22Rv1 (cell line): Measurements from ENCODE around the gene CCDC97.

Experiments
- CTCF ChIP-seq: fragments of 450-650 bp; IDR thresholded peaks from 2 replicates; pipeline ENCODE4 v1.5.1; 2017; ENCODE audit warnings: mild to moderate bottlenecking
- ZFX ChIP-seq: fragments of 450-650 bp; IDR thresholded peaks from 2 replicates; pipeline ENCODE4 v1.6.1; 2017; ENCODE audit warnings: antibody characterized with exemption, borderline replicate concordance

- TF ChIP-seq CTCF (no peak), ZFX (no peak)
Measured at GRCh38 chr19:41323430-41324125, 13.6 kb downstream of the CCDC97 start.
